Measurements from ENCODE around the gene RARA.

Gene RARA

GRCh38 chr17:40343219-40344119 is 34.5 kb downstream of the RARA start:
- TF ChIP-seq TCF4 (CRISPR knock-in tag; IDR thresholded peaks at IDR 0.05; ENCODE audit: borderline replicate concordance) (no peak), TOX (CRISPR knock-in tag; IDR thresholded peaks at IDR 0.05; ENCODE audit: borderline replicate concordance) (no peak), GLIS3 (CRISPR knock-in tag; IDR thresholded peaks at IDR 0.05) (no peak), ZC3H10 (CRISPR knock-in tag; IDR thresholded peaks at IDR 0.05) (no peak), BACH2 (CRISPR knock-in tag; IDR thresholded peaks at IDR 0.05; ENCODE audit: borderline replicate concordance) (no peak), POU6F1 (CRISPR knock-in tag; IDR thresholded peaks at IDR 0.05; ENCODE audit: borderline replicate concordance, low read depth) (no peak), ARNTL (CRISPR knock-in tag; IDR thresholded peaks at IDR 0.05; ENCODE audit: borderline replicate concordance, low read depth) (no peak), RARB (CRISPR knock-in tag; IDR thresholded peaks at IDR 0.05) (no peak), CSDC2 (CRISPR knock-in tag; IDR thresholded peaks at IDR 0.05) (no peak)
- no peak for ATAC-seq

GRCh38 chr17:40344421-40345160 is 35.6 kb downstream of the RARA start:
- TF ChIP-seq SNAI2 (CRISPR knock-in tag; IDR thresholded peaks at IDR 0.05), result no peak
- TF ChIP-seq ZC3H10 (CRISPR knock-in tag; IDR thresholded peaks at IDR 0.05), result no peak
- TF ChIP-seq ZNF8 (CRISPR knock-in tag; IDR thresholded peaks at IDR 0.05), result no peak
- TF ChIP-seq CSDC2 (CRISPR knock-in tag; IDR thresholded peaks at IDR 0.05), result no peak
- no peak for TF ChIP-seq TCF4 (CRISPR knock-in tag; IDR thresholded peaks at IDR 0.05; ENCODE audit: borderline replicate concordance)
- no peak for TF ChIP-seq ZNF565 (CRISPR knock-in tag; conservative IDR thresholded peaks at IDR 0.05; ENCODE audit: low read depth)
- no peak for TF ChIP-seq RARB (CRISPR knock-in tag; IDR thresholded peaks at IDR 0.05)
- no peak for TF ChIP-seq ISL1 (CRISPR knock-in tag; IDR thresholded peaks at IDR 0.05)
- no peak for TF ChIP-seq POU6F1 (CRISPR knock-in tag; IDR thresholded peaks at IDR 0.05; ENCODE audit: borderline replicate concordance, low read depth)
- TF ChIP-seq BACH2 (CRISPR knock-in tag; IDR thresholded peaks at IDR 0.05; ENCODE audit: borderline replicate concordance), result no peak
- no peak for TF ChIP-seq PPARA (CRISPR knock-in tag; IDR thresholded peaks at IDR 0.05; ENCODE audit: borderline replicate concordance)
- TF ChIP-seq PATZ1 (CRISPR knock-in tag; IDR thresholded peaks at IDR 0.05; ENCODE audit: borderline replicate concordance), result no peak
- TF ChIP-seq CREB5 (CRISPR knock-in tag; IDR thresholded peaks at IDR 0.05; ENCODE audit: low read depth), result no peak
- no peak; the same call in 2 of the 3 replicates for ATAC-seq

GRCh38 chr17:40345161-40345993 is 36.4 kb downstream of the RARA start:
- peak; percentile 29 for ATAC-seq
- TF ChIP-seq ISL1 (CRISPR knock-in tag; IDR thresholded peaks at IDR 0.05) (no peak), PATZ1 (CRISPR knock-in tag; IDR thresholded peaks at IDR 0.05; ENCODE audit: borderline replicate concordance) (peak; percentile 78; the same call in 1 of the 2 replicates)
